CD4-positive, alpha-beta T cell treated with Interleukin-15 for 1 hour (primary cell): ENCODE data around the gene PTPRH.

Experiments
- DNase-seq: peaks from one replicate; pipeline ENCODE4 v3.0.0-alpha.2; 2020

Gene PTPRH

DNA sequence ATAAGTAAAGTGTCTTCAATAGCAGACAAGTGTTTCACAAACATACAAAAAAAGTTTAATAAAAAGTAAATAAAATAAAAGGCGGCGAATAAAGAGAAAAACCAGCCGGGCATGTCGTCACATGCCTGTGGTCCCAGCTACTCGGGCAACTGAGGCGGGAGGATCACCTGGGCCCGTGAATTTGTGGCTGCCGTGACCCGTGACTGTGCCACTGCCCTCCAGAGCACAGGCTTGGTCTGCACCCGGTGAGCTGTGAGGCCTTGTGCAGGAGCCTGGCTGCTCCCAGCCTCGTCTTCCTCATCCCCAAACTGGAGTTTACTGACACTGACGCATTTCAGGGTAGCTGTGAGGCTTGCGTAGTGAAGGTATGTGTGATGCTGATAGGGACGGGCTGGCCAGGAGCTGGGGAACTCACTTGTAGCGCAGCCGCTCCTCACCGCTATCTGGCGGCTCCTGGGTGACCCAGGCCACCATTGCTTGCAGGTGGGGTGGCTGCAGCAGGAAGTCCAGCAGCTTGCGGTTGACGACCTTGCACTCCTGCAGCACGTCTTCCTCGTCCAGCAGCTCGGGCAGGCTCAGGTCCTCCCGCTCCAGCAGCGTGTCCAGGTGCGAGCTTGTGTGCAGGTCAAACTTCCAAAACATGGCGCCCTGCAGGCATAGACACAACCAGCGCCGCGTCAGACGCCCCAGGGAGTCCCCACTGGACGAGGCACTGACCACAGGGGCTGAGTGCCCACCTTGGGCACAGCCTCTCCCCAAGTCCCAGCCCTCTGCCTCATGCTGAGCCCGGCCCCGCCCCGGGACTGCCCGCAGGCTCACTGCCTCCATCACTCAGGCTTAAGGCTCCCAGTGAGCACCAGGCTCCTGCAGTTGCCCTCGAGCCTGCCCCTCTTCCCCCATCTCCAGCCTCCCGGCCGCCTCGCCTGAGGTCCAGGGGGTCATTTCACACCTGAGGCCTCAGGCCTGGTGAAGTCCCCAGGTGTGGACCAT is 37.5 kb upstream of the PTPRH start:
- DNase-seq: no peak

DNA sequence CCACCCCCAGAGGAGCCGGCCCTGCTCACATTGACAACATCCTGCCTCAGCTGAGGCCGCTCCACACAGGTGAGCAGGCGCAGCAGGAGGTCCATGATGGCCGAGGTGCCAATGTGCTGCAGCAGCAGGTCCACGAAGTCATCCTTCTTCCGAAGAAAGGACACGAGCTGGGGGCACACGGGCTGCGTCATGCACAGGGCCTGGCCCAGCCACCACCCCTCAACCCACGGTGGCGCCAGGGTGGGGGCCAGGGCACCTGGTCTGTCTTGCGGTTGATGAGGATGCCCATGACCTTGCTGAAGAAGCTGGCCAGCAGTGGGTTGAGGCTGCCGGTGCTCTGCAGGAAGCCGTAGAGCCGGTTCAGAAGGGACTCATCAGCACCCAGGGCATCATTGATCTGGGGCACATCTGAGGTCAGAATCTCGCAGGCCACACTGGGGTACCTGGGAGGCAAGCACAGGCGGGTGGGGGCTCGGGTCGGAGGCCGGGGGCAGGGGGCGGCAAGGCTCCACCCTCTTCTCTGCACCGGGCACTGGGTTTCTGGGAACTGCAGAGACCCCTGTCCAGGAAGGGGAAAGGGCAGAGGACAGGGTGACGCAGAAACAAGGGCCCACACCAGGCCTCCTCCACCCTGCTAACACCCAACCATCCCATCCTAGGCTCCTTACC is 36.1 kb upstream of the PTPRH start:
- no peak for DNase-seq

DNA sequence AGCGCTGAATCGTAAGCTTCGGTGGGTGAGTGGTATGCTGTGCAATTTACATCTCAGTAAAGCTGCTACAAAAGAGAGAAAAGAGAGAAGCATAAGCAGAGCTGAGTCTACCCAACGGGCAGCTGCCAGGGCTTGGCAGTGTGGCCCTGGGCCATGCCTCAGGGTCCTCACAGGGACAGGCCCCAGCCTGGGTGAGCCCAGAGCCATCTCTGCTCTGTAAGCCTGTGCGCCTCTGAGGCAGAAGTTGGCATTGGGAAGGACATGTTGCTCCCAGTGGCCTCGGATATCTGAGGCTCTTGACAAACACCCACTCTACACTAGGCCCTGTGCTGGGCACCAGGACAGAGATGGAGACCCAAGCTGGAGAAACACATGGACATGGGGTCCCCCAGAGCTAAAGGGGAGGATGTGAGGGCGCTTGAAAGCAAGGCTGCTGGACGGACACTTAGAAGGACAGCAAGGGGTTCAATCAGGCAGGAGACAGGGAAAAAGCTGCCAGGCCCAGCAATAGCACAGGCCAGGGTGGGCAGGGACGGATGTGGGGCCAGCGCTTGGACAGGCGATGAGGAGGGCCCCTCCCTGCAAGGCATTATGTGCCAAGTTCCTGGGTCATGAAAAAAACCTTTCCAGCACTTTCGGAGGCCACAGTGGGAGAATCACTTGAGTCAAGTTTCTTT is 34.8 kb upstream of the PTPRH start:
- no peak for DNase-seq

DNA sequence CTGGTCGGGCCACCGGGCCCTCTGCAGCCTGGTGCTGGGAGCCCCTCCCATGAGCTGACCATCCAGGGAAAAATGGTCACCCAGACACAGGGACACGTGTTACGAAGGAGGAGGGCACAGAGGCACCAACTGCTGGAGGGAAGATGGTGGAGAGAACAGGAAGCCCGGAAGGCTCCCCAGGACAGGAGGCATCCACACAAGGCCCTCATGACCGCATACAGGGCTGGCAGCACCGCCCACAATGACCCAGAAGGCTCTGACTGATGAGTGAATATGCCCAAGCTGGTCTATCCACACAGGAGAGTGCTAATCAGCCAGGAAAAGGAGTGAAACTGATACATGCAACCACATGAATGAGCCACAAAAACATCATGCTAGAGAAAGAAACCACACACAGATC is 33.2 kb upstream of the PTPRH start:
- no peak for DNase-seq

DNA sequence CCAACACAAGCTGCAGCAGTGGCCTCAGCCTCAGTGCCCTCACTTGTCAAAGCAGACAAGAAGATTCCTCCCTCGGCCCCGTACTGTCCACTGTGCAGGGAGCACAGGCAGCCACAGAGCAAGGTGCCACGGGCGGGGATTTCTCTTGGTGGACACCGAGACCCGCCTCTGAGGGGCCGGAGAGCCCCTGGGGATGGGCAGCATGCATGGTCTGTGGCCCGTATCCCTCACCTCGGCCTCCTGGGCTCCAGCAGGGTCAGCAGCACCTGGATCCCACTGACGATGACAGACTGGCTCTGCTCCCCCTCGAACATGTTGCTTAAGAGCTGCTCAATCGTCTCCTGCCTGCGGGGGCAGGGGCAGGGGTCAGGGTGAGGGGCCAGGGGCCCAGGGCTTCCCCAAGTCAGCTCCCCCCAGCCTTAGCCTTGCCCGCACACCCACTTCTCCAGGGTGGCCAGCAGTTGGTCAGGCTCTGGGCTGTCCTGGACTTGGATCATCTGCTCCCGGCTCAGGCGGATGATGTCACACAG is 32.7 kb upstream of the PTPRH start:
- no peak for DNase-seq

DNA sequence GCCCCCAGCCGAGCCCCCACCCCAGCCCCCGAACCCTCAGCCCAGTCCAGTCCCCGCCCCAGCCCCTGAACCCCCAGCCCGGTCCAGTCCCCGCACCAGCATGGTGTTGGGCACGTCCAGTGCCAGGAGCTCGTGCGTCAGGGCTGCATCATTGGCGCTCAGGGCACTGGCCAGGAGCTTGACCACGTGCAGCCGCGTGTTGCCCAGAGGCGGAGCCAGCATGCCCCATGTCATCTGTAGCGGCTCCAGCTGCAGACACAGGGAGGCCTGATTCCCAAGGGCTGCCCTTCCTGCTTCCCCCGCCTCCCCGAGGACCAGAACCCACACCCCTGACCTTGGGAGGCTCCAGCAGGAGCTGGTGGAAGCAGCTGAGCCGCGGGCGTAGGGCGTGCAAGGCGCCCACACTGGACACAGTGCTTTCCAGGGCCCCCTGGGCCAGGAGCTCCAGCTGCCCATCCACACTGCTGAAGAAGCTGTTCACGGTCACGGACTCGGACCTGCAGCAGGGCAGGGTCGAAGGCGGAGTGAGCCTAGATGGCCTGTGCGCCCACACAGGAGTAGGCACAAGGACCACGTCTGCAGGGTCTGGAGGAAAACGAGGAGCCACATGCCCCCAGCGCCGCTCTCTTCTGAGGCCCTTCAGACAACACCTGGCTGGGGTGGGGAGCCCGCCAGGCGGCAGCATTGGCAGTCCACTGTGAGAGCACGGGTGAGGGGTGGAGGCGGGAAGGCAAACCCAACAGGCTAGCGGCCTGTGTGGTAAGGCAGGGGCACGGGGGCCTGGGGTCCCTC is 32.0 kb upstream of the PTPRH start:
- no peak for DNase-seq

DNA sequence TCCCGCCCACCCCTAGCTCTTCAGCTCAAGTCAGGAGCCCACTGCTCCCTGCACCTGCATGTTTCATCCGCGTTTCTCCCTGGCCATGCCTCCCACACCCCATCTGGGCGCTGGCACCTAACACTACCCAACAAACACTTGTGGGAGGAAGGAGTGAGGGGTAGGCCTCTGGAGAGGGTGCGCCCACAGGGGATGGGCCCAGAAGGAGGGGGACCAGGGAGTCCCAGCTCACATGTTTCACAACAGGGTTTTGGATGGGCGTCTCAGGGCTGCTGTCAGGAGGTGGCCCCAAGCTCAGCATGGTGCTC is 31.4 kb upstream of the PTPRH start:
- DNase-seq: no peak

DNA sequence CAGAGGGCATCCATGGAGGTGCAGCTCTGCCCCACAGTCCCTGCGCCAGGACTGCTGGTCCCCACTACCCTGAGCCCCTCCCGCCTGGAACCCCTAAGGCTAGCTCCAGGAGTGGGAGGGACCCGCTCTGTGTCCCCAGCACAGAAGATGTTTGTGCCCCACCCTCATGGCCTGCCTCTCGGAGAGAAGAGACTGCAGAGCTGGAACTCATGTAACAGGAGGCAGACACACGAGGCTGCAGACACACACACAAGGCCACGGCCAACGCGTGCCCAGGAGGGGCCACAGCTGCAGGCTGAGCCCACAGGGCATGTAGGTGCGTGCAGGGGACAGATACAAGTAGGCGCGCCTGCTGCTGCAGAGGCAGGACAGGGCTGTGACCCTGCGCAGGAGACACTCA is 29.7 kb upstream of the PTPRH start:
- no peak for DNase-seq

DNA sequence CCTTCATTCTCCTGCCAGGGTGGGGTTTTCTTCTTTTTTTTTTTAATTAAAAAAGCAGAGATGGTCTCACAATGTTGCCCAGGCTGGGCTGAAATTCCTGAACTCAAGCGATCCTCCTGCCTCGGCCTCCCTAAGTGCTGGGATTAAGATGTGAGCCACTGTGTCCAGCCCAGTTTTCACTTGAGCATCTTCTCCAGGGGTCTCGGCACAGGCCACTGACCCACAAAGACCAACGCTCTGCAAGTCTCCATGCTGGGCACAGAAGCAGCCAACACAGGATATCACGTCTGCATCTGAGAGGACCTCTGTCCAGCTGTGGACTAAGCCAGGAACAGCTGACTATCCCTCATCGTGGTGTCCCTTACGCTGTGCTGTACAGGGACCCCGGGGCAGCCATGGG is 28.7 kb upstream of the PTPRH start:
- DNase-seq: no peak

DNA sequence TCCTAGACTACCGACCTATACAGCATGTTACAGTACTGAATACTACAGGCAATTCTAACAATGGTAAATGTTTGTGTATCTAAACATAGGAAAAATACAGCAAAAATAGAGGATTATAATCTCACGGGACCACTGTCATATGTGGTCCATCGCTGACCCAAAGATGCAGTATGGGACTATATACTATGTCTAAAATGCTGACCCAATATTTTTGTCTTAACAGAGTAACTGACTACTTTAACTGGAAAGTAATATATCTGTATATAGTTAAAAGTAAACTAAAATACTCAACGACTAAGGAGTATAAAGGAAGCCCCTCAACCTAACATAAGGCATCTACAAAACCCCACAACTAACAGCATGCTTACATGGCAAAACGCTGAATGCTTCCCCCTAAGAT is 23.7 kb upstream of the PTPRH start:
- no peak for DNase-seq

DNA sequence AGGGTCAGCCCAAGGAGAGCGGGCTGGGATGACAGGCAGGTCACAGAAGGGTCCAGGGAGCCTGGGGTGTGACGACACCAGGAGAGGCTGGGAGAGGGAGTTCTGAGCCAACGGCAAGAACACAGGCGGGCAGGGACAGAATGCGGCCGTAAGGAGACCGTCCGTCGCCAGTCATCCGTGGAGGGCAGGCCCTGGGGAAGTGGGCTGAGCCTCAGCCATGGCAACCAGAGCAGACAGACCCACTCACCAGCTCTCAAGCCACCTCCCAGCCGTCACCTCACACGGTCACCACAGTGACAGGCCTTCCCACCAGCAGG is 22.9 kb upstream of the PTPRH start:
- no peak for DNase-seq

DNA sequence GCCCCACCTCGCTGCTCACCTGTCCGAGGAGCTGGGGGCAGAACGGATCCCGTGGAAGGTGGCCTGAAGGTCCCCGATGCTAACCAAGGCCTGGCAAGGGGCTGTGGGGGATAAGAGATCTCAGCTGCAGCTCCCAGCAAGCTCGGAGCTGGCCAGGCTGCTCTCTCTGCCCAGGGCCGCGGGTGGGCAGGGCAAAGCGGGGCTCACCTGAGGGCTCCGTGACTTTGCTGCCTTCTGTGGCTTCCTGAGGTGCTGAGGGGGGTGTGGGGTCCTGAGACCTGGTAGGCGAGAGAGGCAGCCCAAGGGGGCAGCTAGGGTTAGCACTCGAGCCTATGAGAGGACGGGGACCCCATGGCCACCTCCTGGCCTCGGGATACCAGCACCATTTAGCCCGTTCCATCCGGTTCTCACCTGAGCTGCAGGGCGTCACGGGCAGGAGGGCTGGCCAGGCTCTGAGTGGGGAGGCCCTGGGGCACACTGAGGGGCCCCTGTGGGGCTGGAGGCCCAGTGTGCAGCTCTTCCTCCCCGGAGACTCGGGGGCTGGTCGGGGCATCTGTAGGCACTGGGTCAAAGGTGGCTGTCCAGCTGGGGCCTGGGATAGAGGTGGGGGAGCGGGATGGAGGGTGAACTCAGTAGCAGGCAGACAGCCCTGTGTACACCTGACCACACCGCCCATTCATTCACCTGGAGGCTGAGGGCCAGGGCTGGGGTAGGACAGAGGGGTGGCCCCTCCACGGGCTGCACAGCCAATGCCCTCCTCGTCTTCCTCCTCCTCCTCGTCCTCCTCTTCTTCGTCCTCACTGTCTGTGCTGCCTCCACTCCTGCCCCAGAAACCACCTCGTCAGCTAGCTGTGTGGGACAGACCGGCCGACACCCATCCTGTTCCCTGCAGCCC is 22.3 kb upstream of the PTPRH start:
- DNase-seq: no peak

DNA sequence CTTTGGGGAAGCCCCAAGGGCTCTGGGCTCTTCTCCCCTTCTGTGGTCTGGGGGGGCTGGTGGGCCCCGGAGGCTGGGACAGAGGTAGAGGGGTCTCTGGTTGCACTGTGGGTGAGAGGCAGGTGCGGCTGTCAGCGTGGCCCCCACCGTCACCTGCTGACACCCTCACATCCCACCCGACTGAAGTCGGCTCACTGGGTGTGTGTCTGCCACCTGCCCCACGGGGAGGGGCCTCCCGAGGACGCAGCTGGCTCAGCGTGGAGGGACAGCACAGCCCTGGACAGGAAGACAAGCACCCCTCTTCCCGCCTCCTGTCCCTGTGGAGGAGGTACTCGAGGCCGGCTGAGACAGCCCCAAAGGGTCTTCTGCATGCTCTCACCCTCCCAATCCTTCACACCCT is 21.5 kb upstream of the PTPRH start:
- DNase-seq: no peak

DNA sequence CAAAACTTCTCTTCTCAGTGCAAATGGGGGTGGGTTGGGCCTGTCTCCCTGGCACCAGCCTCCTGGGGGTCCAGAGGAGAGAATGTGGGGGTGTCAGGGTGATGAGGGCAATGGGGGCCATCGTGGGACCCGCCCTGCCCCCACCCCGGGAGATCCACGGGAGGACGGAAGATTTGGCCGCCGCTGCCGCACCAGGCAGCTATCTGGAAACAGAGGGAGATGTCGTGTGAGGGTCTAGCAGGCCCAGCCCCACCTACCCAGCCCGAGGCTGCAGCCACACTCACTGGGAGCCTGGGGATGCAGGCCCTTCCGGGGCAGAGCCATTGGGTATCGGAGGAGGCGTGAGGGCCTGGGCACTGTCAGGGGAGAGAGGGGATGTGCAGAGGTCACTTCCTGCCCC is 21.0 kb upstream of the PTPRH start:
- DNase-seq: no peak

DNA sequence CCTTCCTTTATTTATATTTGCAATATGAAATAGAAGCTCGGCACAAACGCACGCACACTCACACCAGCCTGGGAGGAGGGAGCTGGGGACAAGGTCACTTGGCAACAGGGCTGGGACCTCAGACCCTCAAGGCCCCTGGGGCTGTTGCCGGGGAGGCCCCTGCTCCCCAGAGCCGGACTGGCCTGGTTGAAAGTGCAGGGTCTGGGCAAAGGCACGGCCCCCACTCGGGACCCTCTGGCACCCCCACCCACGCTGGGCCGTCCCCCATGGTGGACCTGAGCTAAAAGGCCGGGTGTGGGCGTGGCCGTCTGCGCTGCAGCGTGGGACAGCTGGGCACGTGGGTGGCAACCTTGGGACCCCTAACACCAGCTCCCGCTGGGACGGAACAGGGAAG is 20.5 kb upstream of the PTPRH start:
- no peak for DNase-seq

DNA sequence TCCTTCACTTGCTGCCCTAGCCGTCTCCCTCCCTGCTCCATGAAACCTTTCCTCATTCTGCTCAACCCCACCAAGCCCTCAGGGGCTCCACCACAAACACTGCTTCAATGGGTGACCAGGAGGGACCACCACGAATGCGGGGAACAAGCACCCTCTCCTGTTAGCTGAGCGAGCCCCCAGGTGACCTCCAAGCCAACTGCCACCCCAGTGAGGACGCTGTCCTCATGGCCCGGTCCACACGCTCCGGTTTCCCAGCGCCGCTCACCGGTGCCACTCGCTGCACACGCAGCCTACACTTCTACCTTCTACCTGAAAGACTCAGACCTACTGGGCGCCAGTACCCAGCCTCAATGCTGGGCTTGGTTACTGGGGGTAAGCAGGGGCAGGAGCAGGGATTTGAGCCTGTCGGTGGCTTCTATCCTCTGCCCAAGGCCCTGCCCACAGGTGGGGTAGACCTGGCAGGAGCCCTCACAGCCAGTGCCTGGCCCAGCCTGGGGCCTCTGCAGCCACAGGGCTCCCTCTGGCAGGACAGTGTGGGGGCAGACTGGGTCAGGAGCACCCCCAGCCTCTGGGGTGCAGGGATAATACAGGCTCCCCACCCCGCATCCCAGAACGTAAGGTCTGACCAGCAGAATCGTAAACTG is 20.0 kb upstream of the PTPRH start:
- no peak for DNase-seq

DNA sequence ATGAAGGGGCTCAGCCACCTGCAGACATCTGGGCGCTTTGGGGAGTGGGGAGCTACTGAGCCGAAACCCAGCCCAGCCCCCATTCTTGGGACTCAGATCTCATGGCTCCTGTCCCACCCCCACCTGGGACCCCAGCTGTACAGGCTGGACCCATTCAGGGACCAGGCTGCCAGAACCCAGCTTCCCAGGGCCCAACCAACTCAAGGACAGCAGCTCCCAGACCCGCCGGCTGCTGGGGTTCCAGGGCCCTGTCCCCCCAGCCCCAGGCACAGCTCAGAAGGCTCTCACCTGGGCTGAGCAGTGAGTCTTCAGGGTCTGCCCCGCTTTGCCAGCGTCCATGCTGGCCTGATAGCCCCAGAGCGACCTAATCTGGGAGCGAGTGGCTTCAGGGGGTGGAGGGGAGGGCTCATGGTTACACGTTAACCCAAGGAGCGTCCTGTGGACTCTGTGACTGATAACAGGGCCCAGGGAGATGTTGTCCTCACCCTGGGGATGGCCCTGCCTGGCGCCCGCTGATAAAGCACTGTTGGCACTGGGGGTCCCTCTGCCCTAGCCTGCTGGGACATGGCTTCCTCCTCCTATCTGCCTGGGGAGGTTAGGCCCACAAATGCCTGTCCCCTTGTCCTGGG is 19.2 kb upstream of the PTPRH start, which contains the start of gene TMEM86B:
TSS of gene TMEM86B (minus strand) at position 361 of the 629 bp plus-strand sequence. CDS start at position 339, 22 bp downstream.
- DNase-seq: no peak

DNA sequence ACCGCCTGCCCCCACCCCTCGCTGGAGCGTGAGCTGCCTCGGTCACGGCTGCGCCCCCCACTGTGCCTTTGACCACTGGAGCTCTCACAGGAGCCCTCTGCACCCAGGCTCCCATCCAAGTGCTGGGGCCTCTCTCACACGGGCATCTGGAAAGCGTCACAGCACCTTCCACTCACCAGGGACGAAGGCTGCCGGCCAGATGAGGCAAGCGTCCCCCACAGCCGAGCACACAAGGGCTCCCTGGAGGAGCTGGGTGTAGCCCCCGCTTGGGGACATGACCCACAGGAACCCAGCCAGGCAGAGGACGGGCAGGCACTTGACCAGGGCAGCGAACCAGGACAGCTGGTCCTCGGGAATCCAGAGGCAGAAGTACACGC is 18.7 kb upstream of the PTPRH start:
- no peak for DNase-seq

DNA sequence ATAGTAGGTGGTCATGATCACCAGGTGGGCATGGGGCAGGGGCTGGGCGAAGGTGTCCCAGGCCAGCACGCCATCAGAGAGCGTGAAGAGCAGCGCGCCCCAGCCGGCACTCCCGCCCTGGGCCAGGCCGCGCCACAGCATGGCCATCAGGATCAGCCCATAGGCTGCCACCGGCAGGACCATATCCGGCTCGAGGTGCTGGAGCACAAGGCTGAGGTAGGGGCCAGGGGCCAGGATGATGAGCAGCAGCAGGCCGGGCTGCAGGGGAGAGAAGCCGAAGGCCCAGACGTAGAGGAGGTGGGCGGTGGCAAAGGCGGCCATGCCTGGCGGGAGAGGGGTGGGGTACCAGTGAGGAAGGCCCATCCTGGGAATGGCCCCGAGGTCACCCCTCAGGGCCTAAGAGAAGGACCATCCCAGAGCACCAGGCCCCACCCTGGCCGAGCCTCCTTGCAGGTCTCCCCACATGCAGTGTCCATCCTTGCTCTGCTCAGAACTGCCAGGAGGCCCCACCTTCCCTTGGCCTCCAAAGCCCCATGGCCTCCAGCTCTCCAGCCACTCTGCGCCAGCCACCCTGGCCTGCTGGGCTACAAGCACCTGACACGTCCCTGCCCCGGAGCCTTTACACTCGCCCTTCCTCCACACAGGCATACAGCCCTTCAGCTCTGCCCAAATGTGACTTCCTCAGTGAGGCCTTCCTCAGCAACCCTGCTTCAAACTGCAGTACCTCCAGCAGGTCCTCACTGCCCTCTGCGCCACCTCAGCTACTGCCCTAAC is 18.1 kb upstream of the PTPRH start:
- DNase-seq: no peak

DNA sequence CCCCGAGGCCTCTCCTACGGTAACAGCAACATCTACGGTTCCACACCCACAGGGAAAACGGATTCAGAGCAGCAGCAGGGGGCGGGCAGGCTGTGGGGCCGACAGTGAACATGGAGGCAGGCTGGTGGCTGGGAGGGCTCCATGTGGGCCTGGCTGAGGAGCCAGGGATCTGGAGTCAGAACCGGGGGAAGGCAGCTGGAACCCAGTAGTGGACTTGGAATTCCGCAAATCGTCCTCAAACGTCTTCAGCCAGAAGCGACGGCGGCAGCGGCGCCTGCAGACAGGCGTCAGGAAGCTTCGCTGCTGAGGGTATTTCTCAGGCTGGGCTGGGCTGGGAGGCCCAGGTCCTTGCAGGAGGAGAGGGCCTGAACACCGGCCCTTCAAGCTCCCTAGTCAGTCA is 17.5 kb upstream of the PTPRH start:
- DNase-seq: no peak
